ENCODE data around the gene PIK3CA. TPM values are rescaled to one million over a fixed set of nuclear protein-coding genes. Genes with fewer than 3 reads are reported as not detected.

PIK3CA gene
- total and polyA plus RNA-seq, 2 donors (not counting 3 experiments of a cell fraction or from before 2014, with no cell fraction given): 4.2 to 25.8 TPM

DNA sequence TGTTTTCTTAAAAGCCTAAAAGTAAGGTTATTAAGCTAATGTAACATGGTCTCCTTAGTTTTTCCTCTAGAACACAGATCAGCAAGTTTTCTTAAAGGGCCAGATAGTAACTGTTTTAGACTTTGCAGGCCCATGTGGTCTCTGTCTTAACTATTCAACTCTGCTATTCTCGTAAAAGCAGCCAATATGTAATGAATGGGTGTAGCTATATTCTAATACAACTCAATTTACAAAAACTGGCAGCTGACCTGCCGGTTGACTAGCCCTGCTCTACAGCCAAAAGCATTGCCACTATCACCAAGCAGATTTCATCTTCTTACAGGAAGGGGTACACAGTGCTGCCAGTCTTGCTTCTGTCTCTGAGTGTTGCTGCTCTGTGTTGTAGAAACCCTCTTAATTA, 75.4 kb downstream of the PIK3CA start:
- dilution Hi-C loops (cut with MboI; ENCODE audit: extremely low pct_ligation_motif_present, low sequenced_read_pairs) (no loop called here), intact Hi-C loops (cut with micrococcal nuclease) (no loop called here)
- ChIA-PET POLR2A (no interaction called here), CTCF (interaction anchor here (1.1 to 1.3 kb wide), 2 partner anchors 10 to 11 kb away, joined by 3 read pairs; no protein-coding TSS in a partner anchor)
- no peaks in the 10 kb centered on the region for H3K9me3 ChIP-seq (replicated peaks; ENCODE audit: control insufficient read depth, insufficient read depth, low read length)
- no peaks in the 10 kb centered on the region for H3K79me2 ChIP-seq (ENCODE audit: control insufficient read depth, insufficient read depth, low read length)
- DNase-seq (ENCODE audit: low read depth, low spot score) (no peak), FAIRE-seq (no peak)
- no peak overlapping the region for H3K4me3 ChIP-seq (replicated peaks in 1 of 3; ENCODE audit: insufficient read depth in 1 of 3, low read depth in 1 of 3, low read length in 3 of 3)
- H3K9me1 ChIP-seq (replicated peaks; ENCODE audit: control insufficient read depth, extremely low read depth, insufficient read depth, low read length): no peaks in the 10 kb centered on the region
- H3K9ac ChIP-seq (replicated peaks; ENCODE audit: extremely low read depth, insufficient read depth, low read length): no peak overlapping the region
- H4K20me1 ChIP-seq (replicated peaks; ENCODE audit: control insufficient read depth, extremely low read depth, insufficient read depth, low read length): no peaks in the 10 kb centered on the region
- no peaks in the 10 kb centered on the region for H3K27me3 ChIP-seq (ENCODE audit: control insufficient read depth in 2 of 2, insufficient read depth in 2 of 2, low read length in 2 of 2)
- no peak overlapping the region for H3K4me2 ChIP-seq (ENCODE audit: insufficient read depth, low read length)
- no peaks in the 10 kb centered on the region for H3K4me1 ChIP-seq (ENCODE audit: control insufficient read depth, extremely low read depth, insufficient read depth, low read length)
- H3K36me3 ChIP-seq (ENCODE audit: control insufficient read depth in 2 of 2, extremely low read depth in 1 of 2, insufficient read depth in 2 of 2, low read length in 2 of 2): peaks cover 0 to 4% of the 10 kb centered on the region in 2 experiments
- H2AFZ ChIP-seq (ENCODE audit: low read depth, low read length): no peak overlapping the region
- TF ChIP-seq MYC (IDR thresholded peaks at IDR 0.05; ENCODE audit: low read depth, low read length) (no peak), POLR2A (IDR thresholded peaks at IDR 0.05; ENCODE audit: low read depth, low read length) (no peak), FOS (IDR thresholded peaks at IDR 0.05; ENCODE audit: borderline replicate concordance, insufficient read depth, low read length) (no peak), POLR2AphosphoS5 (IDR thresholded peaks at IDR 0.05; ENCODE audit: insufficient read depth, low read depth, low read length) (no peak), EZH2 (IDR thresholded peaks at IDR 0.05; ENCODE audit: borderline replicate concordance, low read depth, low read length, severe bottlenecking) (no peak)
- TF ChIP-seq, protein P1, sequence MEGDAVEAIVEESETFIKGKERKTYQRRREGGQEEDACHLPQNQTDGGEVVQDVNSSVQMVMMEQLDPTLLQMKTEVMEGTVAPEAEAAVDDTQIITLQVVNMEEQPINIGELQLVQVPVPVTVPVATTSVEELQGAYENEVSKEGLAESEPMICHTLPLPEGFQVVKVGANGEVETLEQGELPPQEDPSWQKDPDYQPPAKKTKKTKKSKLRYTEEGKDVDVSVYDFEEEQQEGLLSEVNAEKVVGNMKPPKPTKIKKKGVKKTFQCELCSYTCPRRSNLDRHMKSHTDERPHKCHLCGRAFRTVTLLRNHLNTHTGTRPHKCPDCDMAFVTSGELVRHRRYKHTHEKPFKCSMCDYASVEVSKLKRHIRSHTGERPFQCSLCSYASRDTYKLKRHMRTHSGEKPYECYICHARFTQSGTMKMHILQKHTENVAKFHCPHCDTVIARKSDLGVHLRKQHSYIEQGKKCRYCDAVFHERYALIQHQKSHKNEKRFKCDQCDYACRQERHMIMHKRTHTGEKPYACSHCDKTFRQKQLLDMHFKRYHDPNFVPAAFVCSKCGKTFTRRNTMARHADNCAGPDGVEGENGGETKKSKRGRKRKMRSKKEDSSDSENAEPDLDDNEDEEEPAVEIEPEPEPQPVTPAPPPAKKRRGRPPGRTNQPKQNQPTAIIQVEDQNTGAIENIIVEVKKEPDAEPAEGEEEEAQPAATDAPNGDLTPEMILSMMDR (IDR thresholded peaks at IDR 0.05; ENCODE audit: extremely low read depth in 1 of 2, insufficient read depth in 1 of 2, low read depth in 1 of 2, low read length in 2 of 2): no peak
- BruUV-seq (replicated peaks): no TSS peak
- H3K27ac ChIP-seq (ENCODE audit: insufficient read depth, low read depth, low read length): no peak overlapping the region

- no TSS peak for BruUV-seq (replicated peaks)
- H3K9me1 ChIP-seq (replicated peaks; ENCODE audit: control insufficient read depth, extremely low read depth, insufficient read depth, low read length): no peaks in the 10 kb centered on the region
- no peak overlapping the region for H3K4me3 ChIP-seq (replicated peaks in 1 of 3; ENCODE audit: insufficient read depth in 1 of 3, low read depth in 1 of 3, low read length in 3 of 3)
- no peaks in the 10 kb centered on the region for H3K27me3 ChIP-seq (ENCODE audit: control insufficient read depth in 2 of 2, insufficient read depth in 2 of 2, low read length in 2 of 2)
- no peaks in the 10 kb centered on the region for H3K9me3 ChIP-seq (replicated peaks; ENCODE audit: control insufficient read depth, insufficient read depth, low read length)
- no peak overlapping the region for H3K4me2 ChIP-seq (ENCODE audit: insufficient read depth, low read length)
- intact Hi-C loops (cut with micrococcal nuclease): no loop called here
- H2AFZ ChIP-seq (ENCODE audit: low read depth, low read length): no peak overlapping the region
- no peaks in the 10 kb centered on the region for H3K4me1 ChIP-seq (ENCODE audit: control insufficient read depth, extremely low read depth, insufficient read depth, low read length)
- CTCF ChIA-PET: no interaction called here
- no peak overlapping the region for H3K27ac ChIP-seq (ENCODE audit: insufficient read depth, low read depth, low read length)
- peaks cover 0 to 4% of the 10 kb centered on the region in 2 experiments for H3K36me3 ChIP-seq (ENCODE audit: control insufficient read depth in 2 of 2, extremely low read depth in 1 of 2, insufficient read depth in 2 of 2, low read length in 2 of 2)
- H3K79me2 ChIP-seq (ENCODE audit: control insufficient read depth, insufficient read depth, low read length): no peaks in the 10 kb centered on the region
- no peak for FAIRE-seq
- POLR2A ChIA-PET: no interaction called here
- no peak for DNase-seq (ENCODE audit: low read depth, low spot score)
- dilution Hi-C loops (cut with MboI; ENCODE audit: extremely low pct_ligation_motif_present, low sequenced_read_pairs): no loop called here
- TF ChIP-seq EZH2 (IDR thresholded peaks at IDR 0.05; ENCODE audit: borderline replicate concordance, low read depth, low read length, severe bottlenecking): no peak
- no peak for TF ChIP-seq FOS (IDR thresholded peaks at IDR 0.05; ENCODE audit: borderline replicate concordance, insufficient read depth, low read length)
- no peak for TF ChIP-seq POLR2A (IDR thresholded peaks at IDR 0.05; ENCODE audit: low read depth, low read length)
- no peak for TF ChIP-seq MYC (IDR thresholded peaks at IDR 0.05; ENCODE audit: low read depth, low read length)
- no peak for TF ChIP-seq POLR2AphosphoS5 (IDR thresholded peaks at IDR 0.05; ENCODE audit: insufficient read depth, low read depth, low read length)
- TF ChIP-seq, protein P2, sequence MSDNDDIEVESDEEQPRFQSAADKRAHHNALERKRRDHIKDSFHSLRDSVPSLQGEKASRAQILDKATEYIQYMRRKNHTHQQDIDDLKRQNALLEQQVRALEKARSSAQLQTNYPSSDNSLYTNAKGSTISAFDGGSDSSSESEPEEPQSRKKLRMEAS (IDR thresholded peaks at IDR 0.05; ENCODE audit: insufficient read depth, insufficient read length): no peak
- no peak for TF ChIP-seq JUN (IDR thresholded peaks at IDR 0.05; ENCODE audit: borderline replicate concordance, insufficient read depth, insufficient read length, low read depth)
- TF ChIP-seq GATA2 (IDR thresholded peaks at IDR 0.05; ENCODE audit: insufficient read depth, insufficient read length, low read depth, low read length): no peak
- TF ChIP-seq, protein P1 (IDR thresholded peaks at IDR 0.05; ENCODE audit: extremely low read depth in 1 of 2, insufficient read depth in 1 of 2, low read depth in 1 of 2, low read length in 2 of 2): no peak
- no peak overlapping the region for H3K9ac ChIP-seq (replicated peaks; ENCODE audit: extremely low read depth, insufficient read depth, low read length)
- no peaks in the 10 kb centered on the region for H4K20me1 ChIP-seq (replicated peaks; ENCODE audit: control insufficient read depth, extremely low read depth, insufficient read depth, low read length)
These were observed 76.4 kb downstream of the PIK3CA start for GRCh38 chr3:179224584-179224983.

Measured in endothelial cell of umbilical vein (primary cell).